Measurements from ENCODE around the gene TTC32. TPM values are rescaled to one million over a fixed set of nuclear protein-coding genes. Genes with fewer than 3 reads are reported as not detected.

TTC32 gene
- total RNA-seq, 1 donor: 9.9 TPM

- no peak overlapping the region for H3K4me3 ChIP-seq (ENCODE audit: low read depth, low read length)
- no peak for DNase-seq (ENCODE audit: low read depth)
- TF ChIP-seq, protein P1, sequence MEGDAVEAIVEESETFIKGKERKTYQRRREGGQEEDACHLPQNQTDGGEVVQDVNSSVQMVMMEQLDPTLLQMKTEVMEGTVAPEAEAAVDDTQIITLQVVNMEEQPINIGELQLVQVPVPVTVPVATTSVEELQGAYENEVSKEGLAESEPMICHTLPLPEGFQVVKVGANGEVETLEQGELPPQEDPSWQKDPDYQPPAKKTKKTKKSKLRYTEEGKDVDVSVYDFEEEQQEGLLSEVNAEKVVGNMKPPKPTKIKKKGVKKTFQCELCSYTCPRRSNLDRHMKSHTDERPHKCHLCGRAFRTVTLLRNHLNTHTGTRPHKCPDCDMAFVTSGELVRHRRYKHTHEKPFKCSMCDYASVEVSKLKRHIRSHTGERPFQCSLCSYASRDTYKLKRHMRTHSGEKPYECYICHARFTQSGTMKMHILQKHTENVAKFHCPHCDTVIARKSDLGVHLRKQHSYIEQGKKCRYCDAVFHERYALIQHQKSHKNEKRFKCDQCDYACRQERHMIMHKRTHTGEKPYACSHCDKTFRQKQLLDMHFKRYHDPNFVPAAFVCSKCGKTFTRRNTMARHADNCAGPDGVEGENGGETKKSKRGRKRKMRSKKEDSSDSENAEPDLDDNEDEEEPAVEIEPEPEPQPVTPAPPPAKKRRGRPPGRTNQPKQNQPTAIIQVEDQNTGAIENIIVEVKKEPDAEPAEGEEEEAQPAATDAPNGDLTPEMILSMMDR (IDR thresholded peaks at IDR 0.05; ENCODE audit: insufficient read depth, low read depth, low read length): no peak
Measured at GRCh38 chr2:19850056-19851050, 51.4 kb downstream of the TTC32 start.

DNA sequence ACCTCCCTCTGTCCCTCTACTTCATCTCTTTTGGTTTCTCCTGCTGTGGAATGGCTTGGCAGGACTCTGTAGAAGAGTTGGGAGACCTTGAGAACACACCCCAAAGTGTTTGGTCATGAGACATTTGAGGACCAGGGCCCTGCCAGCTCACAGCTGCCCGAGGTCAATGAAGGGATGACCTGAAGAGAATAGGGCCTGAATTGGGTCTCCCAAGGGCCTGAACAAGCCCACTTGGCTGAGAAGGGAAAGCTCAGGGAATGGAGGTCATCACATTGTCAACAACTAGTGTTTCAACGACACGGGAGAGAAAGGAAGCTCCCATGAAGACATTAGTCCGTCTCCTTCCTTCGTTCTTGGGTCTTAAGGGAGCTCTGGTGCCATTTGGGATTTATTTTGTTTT is 52.8 kb downstream of the TTC32 start:
- TF ChIP-seq, protein P1 (IDR thresholded peaks at IDR 0.05; ENCODE audit: insufficient read depth, low read depth, low read length): no peak
- H3K4me3 ChIP-seq (ENCODE audit: low read depth, low read length): no peak overlapping the region
- DNase-seq (ENCODE audit: low read depth): no peak

- no peak for DNase-seq (ENCODE audit: low read depth)
- no peak overlapping the region for H3K4me3 ChIP-seq (ENCODE audit: low read depth, low read length)
- TF ChIP-seq, protein P1 (IDR thresholded peaks at IDR 0.05; ENCODE audit: insufficient read depth, low read depth, low read length): no peak
Measured at GRCh38 chr2:19848029-19848750, 53.6 kb downstream of the TTC32 start.

GRCh38 chr2:19847486-19847885 is 54.3 kb downstream of the TTC32 start:
- H3K4me3 ChIP-seq (ENCODE audit: low read depth, low read length): no peak overlapping the region
- TF ChIP-seq, protein P1 (IDR thresholded peaks at IDR 0.05; ENCODE audit: insufficient read depth, low read depth, low read length): no peak
- DNase-seq (ENCODE audit: low read depth): no peak

Other genes with a start within 250 kb of the TTC32 start
- 11.3 and 13.0 TPM in 2 replicates for gene WDR35, start 88.1 kb upstream of the TTC32 start, total RNA-seq
- gene MATN3, start 110.7 kb upstream of the TTC32 start, total RNA-seq: 3.0 and 3.9 TPM in 2 replicates
- 101 and 146 TPM in 2 replicates for gene LAPTM4A, start 149.6 kb upstream of the TTC32 start, total RNA-seq